ENCODE data around the gene DPY19L2. TPM values are rescaled to one million over a fixed set of nuclear protein-coding genes. Genes with fewer than 3 reads are reported as not detected.
"Not testable (repeated sequence)": the region's sequence is repeated elsewhere in the genome, so short reads cannot be mapped to it uniquely, and the experiment has no call there.

Gene DPY19L2
- polyA plus RNA-seq, 1 donor from 2014 or later, result not detected

DNA sequence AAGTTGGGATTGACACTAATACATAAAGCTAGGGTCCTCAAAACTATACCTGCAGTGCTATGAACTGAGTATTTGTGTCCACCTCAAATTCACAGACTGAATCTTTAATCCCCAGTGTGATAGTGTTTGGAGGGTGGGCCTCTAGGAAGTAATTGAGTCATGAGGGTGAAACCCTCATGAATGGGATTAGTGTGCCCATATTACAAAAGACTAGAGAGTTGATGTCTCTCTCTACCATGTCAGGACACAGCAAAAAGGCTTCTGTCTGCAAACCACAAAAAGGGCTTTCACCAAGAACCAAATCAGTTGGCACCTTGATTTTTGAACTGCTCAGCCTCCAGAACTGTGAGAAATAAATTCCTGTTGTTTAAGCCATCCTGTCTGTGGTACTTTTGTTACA is 59.0 kb downstream of the DPY19L2 start:
- H3K9me3 Mint-ChIP-seq, H3K4me1 Mint-ChIP-seq, H3K4me3 Mint-ChIP-seq, H3K27me3 Mint-ChIP-seq, H3K27ac Mint-ChIP-seq, H3K36me3 Mint-ChIP-seq: not testable (repeated sequence)

DNA sequence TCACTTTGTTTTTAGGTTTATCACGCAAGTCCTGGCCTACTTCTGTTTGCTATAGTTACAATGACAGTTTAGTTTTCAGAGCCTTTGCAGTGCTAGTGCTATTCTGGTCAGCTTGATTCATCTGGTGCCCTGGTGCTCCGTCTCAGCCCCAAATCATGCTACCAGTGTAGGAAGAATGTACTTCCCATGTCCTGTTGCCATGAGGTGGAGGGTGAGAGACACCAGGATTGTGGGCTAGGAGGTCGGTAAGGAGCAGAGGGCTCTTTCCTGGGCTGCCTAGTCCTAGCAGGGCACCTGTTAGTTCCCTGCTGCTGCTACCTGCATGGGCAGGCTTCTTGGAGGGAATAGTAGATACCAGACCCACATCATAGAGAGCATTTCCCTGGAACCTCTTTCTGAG is 63.3 kb downstream of the DPY19L2 start:
- not testable (repeated sequence) for H3K4me1 Mint-ChIP-seq, H3K27me3 Mint-ChIP-seq, H3K36me3 Mint-ChIP-seq, H3K4me3 Mint-ChIP-seq, H3K27ac Mint-ChIP-seq, H3K9me3 Mint-ChIP-seq

DNA sequence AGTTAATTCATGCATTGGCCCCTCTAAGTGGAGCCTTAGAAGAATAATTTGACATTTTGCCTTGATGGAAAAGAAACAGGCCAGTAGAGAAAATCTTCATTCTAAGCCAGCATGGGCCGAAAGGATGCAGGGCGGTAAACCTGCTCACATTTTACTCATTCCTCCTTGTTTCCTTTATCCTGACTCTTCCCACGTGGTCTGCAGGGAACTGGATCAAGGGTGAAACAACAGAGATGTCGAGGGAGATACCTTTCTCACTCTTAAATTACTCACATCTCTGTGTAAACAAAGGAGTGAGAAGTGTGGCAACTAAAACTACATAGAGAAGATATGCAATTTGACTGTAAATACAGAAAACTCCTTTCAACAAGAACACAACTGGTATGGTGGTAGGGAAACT is 73.5 kb downstream of the DPY19L2 start:
- not testable (repeated sequence) for H3K4me3 Mint-ChIP-seq, H3K27ac Mint-ChIP-seq, H3K4me1 Mint-ChIP-seq, H3K27me3 Mint-ChIP-seq, H3K36me3 Mint-ChIP-seq, H3K9me3 Mint-ChIP-seq

DNA sequence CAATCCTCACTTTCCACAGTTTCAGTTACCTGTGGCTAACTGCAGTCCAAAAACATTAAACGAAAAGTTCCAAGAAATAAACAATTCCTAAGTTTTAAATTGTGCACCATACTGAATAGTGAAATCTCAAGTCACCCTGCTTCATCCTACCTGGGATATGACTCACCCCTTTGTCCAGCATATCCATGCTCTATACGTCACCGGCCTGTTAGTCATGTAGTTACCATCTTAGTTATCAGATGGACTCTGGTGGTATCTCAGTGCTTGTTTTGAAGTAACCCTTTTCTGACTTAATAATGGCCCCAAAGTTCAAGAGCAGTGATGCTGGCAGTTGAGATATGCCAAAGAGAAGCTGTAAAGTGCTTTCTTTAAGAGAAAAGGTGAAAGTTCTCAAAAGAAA is 83.9 kb downstream of the DPY19L2 start:
- H3K4me1 Mint-ChIP-seq, H3K9me3 Mint-ChIP-seq, H3K4me3 Mint-ChIP-seq, H3K27me3 Mint-ChIP-seq, H3K27ac Mint-ChIP-seq, H3K36me3 Mint-ChIP-seq: not testable (repeated sequence)

DNA sequence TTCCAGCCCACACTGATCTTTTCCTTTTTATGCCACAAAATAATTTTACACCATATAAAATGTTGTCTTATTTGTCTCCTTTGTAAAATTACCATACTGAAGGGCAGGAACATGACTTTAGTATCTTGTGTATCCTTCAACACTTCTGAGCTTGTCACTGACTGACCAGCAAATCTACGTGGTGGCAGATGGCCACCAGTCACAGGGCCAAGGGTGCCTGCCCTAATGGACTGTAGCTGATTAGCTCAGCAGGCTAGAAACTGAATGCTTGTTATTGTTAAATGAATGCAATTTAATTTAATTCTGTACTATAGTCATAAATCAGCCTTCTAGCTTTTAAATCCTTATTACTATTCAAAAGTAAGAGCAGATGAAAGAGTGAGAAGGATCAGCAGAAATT is 85.0 kb downstream of the DPY19L2 start:
- H3K9me3 Mint-ChIP-seq, H3K27me3 Mint-ChIP-seq, H3K4me1 Mint-ChIP-seq, H3K27ac Mint-ChIP-seq, H3K36me3 Mint-ChIP-seq, H3K4me3 Mint-ChIP-seq: not testable (repeated sequence)

DNA sequence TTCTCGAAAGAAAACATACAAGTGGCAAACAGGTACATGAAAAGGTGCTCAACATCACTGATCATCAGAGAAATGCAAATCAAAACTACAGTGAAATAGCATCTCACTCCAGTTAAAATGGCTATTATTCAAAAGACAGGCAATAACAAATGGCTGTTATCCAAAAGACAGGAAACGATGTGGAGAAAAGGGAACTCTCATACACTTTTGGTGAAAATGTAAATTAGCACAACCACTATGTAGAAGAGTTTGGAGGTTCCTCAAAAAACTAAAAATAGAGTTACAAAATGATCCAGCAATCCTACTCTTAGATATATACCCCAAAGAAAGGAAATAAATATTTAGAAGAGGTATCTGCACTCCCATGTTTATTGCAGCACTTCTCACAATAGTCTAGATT is 90.7 kb downstream of the DPY19L2 start:
- not testable (repeated sequence) for H3K27me3 Mint-ChIP-seq, H3K9me3 Mint-ChIP-seq, H3K4me1 Mint-ChIP-seq, H3K36me3 Mint-ChIP-seq, H3K27ac Mint-ChIP-seq, H3K4me3 Mint-ChIP-seq

DNA sequence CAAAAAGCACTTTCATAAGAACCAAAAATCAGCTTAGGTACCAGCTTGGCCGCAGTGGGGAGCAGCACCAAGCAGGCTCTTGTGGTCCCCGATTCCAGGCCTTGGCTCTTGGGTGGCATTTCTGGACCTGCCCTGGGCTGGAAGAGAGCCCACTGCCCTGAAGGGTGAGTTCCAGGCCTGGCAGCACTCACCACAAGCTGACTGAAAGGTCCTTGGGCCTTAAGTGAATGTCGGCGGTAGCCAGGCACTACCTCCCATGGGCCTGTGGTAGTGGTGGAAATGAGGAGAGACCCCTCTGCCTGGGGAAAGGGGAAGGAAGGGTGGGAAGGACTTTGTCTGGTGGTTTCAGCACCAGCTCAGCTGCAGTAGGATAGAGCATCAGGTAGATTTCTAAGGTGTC is 96.3 kb downstream of the DPY19L2 start:
- not testable (repeated sequence) for H3K4me1 Mint-ChIP-seq, H3K36me3 Mint-ChIP-seq, H3K27me3 Mint-ChIP-seq, H3K4me3 Mint-ChIP-seq, H3K9me3 Mint-ChIP-seq, H3K27ac Mint-ChIP-seq

DNA sequence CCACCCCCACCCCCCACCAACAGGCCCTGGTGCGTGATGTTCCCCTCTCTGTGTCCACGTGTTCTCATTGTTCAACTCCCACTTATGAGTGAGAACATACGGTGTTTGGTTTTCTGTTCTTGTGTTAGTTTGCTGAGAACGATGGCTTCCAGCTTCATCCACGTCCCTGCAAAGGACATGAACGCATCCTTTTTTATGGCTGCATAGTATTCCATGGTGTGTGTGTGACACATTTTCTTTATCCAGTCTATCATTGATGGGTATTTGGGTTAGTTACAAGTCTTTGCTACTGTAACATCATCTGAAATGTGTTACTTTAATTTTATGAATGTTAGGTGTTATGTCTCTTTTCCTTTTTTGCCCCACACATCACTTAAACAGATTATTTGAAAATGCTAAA is 109.8 kb downstream of the DPY19L2 start:
- H3K4me3 Mint-ChIP-seq, H3K4me1 Mint-ChIP-seq, H3K36me3 Mint-ChIP-seq, H3K9me3 Mint-ChIP-seq, H3K27me3 Mint-ChIP-seq, H3K27ac Mint-ChIP-seq: not testable (repeated sequence)

DNA sequence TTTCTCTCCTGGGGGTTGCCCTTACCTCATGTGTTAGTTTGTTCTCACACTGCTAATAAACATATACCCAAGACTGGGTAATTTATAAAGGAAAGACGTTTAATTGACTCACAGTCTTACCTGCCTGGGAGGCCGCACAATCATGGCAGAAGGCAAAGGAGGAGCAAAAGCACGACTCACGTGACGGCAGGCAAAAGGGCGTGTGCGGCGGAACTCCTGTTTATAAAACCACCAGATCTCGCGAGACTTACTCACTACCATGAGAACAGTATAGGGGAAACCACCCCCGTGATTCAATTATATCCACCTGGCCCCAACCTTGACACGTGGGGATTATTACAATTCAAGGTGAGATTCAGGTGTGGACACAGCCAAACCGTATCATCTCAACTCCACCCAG is 116.9 kb downstream of the DPY19L2 start:
- not testable (repeated sequence) for H3K27ac Mint-ChIP-seq, H3K4me1 Mint-ChIP-seq, H3K27me3 Mint-ChIP-seq, H3K36me3 Mint-ChIP-seq, H3K4me3 Mint-ChIP-seq, H3K9me3 Mint-ChIP-seq

DNA sequence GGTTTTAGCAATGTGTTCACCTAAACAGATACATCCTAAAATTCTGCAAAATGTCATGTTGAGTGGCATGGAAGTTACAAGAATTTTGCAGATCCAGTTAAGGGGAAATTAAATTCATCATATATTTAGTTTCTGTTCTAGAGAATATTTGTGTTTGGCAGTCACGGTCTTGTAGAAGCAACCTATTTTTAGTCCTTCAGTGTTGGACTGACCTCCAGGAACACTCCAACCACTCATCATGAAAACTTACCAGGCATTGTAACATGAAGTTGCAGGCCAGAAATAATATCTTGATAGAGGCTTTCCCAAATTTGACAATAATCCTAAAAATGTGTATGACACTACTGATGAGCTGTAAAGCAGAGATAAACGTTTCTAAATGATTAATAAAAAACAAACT is 119.3 kb downstream of the DPY19L2 start:
- H3K4me3 Mint-ChIP-seq, H3K27me3 Mint-ChIP-seq, H3K9me3 Mint-ChIP-seq, H3K27ac Mint-ChIP-seq, H3K4me1 Mint-ChIP-seq, H3K36me3 Mint-ChIP-seq: not testable (repeated sequence)

DNA sequence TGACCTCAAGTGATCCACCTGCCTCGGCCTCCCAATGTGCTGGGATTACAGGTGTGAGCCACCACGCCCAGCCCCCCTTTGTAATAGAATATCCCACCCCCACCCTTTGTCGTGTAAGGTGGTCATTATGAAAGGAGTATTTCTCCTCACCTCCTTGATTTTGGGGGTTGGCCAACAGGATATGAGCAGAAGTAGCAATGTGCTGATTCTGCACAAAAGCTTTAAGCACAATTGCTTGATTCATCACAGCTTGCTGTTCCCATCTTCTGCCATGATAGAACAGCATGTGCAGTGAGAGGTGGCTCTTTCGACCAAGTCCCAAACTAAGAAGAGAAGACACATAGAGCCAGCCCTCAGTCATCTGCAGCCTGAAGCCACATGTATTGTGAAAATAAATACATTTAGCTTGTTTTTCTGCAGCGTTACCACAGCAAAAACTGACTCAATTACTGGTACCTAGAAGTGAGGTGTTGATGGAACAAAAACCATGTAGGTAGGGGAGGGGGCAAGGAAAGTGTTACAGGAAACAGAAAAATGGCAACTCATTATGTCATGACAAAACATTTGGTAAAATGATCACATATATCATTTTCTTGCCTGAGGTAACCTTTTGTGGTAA is 122.9 kb downstream of the DPY19L2 start:
- not testable (repeated sequence) for H3K27me3 Mint-ChIP-seq, H3K27ac Mint-ChIP-seq, H3K9me3 Mint-ChIP-seq, H3K4me1 Mint-ChIP-seq, H3K4me3 Mint-ChIP-seq, H3K36me3 Mint-ChIP-seq

DNA sequence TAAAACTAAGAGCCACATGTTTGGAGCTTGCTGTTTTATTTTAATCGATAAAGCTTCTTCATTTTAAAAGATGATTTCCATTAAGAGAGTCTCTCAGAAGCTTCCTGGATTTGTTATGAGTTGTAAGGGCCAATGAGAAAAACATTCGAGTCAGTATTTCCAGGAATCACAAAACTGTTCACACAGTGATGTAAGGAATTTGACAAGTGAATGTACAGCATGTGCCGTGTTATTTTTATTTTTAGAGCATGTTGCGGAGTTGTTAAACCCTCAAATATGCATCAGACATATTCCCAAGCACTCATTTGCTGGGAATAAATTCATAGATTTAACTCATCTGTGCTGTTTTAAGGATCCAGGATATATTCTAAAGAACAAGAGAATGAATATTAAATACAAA is 129.6 kb downstream of the DPY19L2 start:
- not testable (repeated sequence) for H3K27ac Mint-ChIP-seq, H3K4me1 Mint-ChIP-seq, H3K36me3 Mint-ChIP-seq, H3K9me3 Mint-ChIP-seq, H3K4me3 Mint-ChIP-seq, H3K27me3 Mint-ChIP-seq

DNA sequence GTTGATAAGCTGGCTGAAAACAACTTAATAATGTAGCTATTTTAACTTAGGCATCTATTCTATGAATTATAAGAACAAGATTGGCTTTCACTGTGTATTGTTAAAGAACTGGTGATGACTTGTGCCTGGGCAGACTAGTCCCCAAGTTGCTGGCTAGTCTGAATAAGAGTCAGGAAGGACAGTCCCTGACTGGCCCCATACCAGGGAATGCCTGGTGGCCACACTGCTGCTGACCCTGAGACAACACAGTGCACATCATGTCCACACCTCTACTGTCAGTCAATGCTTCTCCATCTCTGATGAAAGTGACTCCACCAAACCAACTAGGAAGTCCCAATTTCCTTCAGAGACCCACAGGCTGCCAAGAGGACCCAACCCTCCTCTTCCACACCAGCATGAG is 130.5 kb downstream of the DPY19L2 start:
- not testable (repeated sequence) for H3K9me3 Mint-ChIP-seq, H3K4me3 Mint-ChIP-seq, H3K27me3 Mint-ChIP-seq, H3K36me3 Mint-ChIP-seq, H3K27ac Mint-ChIP-seq, H3K4me1 Mint-ChIP-seq

DNA sequence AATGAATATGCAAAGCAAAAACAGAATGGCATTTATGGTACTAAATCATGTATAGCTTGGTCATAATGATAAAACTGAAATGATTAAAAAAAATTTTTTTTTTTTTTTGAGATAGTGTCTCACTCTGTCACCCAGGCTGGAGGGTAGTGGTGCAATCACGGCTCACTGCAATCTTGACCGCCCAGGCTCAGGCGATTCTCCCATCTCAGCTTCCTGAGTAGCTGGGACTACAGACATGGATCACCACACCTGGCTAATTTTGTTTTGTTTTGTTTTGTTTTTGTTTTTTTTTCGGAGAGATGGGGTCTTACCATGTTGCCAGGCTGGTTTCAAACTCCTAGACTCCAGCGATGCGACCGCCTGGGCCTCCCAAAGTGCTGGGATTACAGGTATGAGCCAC is 138.7 kb downstream of the DPY19L2 start:
- H3K36me3 Mint-ChIP-seq, H3K4me3 Mint-ChIP-seq, H3K27me3 Mint-ChIP-seq, H3K9me3 Mint-ChIP-seq, H3K4me1 Mint-ChIP-seq, H3K27ac Mint-ChIP-seq: not testable (repeated sequence)

DNA sequence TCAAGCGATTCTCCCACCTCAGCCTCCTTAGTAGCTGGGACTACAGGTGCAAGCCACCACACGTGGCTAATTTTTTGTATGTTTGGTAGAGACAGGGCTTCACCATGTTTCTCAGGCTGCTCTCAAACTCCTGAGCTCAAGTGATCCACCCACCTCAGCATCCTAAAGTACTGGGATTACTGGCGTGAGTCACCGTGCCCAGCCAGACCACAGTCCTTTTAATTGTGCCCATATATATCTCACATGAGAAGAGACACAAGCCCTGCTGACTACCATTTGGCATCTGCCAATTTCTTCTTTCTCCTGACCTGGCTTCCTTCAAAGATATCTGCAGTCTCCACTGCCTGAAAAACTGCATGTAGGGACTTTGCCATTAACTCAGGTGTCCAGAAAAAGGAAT is 142.5 kb downstream of the DPY19L2 start:
- Mint-ChIP-seq H3K27ac (no peak overlapping the region), H3K4me3 (no peak overlapping the region), H3K9me3 (peaks cover 0 to 3% (median 0%) of the 10 kb centered on the region in 3 donors), H3K27me3 (no peaks in the 10 kb centered on the region), H3K4me1 (no peaks in the 10 kb centered on the region), H3K36me3 (peaks cover 1% of the 10 kb centered on the region)

DNA sequence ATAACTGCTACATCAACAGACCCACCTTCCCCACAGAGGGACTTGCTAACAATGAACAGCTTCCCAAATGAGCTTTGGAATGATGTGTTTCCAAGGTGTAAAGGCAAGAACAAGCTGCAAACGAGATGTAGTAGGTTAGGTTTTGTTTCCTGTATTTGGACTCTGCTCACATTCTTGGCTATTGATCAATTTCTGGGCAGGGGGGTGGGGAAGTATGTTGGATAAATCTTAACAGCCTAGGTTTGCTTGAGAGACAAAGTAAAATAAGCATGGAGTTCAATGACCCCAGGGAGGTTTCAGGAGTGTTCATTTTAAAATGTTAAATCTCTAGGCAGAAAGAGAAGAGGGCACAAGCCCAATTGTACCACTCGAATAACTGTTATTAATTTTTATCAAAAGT is 146.6 kb downstream of the DPY19L2 start:
- Mint-ChIP-seq H3K27me3 (no peaks in the 10 kb centered on the region), H3K36me3 (peaks cover 1% of the 10 kb centered on the region), H3K4me1 (no peaks in the 10 kb centered on the region), H3K9me3 (no peaks in the 10 kb centered on the region), H3K4me3 (no peak overlapping the region), H3K27ac (no peak overlapping the region)
